ENCODE results near the gene ZNF70.

DNA sequence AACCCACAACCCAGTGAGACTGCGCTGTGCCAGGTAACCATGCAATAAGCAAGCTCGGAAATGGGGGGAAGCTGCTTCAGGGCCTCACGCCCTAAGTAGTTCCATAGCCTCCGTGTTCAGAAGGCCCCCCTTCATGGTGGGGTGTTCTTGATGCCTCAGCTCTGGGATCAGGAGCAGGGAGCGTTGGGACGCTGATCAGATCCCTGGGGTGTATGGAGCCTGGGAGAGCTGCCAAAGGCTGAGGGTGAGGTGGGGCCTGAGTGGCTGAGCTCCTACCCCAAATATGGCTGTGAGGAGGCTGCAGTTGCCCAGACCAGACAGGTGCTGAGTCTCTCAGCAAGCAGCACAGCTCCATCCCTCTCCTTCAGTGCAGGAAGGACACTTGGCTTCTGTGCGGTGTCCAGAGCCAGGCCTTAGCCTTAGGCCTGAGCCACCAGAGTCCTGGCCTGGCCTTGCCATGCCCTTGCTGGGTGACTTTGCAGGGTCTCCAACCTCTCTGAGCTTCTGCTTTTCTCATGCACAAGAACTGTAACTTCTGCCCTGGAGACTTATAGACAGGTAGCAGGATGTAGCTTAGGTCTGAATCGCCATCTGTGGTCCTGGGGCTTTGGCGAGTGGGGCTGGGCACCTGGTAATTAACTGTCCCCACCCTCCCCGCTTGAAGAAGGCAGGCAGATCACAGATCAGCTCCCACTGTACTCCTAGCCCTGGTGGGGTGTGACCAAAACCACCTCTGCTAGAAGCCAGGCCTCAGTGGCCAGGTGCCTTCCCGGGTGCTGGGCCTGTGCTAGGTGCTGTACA lies 27.1 kb upstream of the ZNF70 start:
- TF ChIP-seq EZH2phosphoT487 (IDR thresholded peaks at IDR 0.05; ENCODE audit: borderline replicate concordance, low read length) = no peak
- TF ChIP-seq CTCF (IDR thresholded peaks at IDR 0.05; ENCODE audit: low read depth, low read length, poor library complexity, severe bottlenecking) = no peak
